Kidney glomerular epithelial cell (primary cell): ENCODE results near the gene RNGTT.
"Not testable (repeated sequence)": the region's sequence is repeated elsewhere in the genome, so short reads cannot be mapped to it uniquely, and the experiment has no call there.

ENCODE experiments used
- DNase-seq: peaks from one replicate; lab custom pipeline; 2025; lab: John Stamatoyannopoulos, UW

RNGTT gene

DNA sequence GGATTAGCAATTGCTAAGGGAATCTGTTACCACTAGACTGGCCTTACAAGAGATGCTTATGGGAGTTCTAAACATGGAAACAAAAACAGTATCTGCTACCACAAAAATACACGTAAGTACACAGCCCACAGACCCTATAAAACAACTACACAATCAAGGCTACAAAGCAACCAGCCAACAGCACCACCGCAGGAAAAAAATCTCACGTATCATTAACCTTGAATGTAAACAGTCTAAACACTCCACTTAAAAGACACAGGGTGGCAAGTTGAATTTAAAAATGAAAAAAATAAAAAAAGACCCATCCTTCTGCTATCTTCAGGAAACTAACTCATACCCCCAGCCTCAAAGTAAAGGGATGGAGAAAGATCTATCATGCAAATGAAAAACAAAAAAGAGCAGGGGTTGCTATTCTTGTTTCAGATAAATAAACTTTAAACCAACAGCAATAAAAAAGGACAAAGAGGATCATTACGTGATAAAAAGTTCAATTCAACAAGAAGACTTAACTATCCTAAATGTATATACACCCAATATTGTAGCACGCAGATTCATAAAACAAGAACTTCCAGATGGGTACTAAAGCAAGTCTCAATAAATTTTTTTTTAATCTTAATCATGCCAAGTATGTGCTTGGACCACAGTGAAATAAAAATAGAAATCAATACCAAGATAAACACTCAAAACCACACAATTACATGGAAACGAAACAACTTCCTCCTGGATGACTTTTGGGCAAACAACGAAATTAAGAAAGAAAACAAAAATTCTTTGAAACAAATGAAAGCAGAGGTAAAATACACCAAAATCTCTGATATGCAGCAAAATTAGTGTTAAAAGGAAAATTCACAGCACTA, 52.3 kb downstream of the RNGTT start:
- no peak for DNase-seq

DNA sequence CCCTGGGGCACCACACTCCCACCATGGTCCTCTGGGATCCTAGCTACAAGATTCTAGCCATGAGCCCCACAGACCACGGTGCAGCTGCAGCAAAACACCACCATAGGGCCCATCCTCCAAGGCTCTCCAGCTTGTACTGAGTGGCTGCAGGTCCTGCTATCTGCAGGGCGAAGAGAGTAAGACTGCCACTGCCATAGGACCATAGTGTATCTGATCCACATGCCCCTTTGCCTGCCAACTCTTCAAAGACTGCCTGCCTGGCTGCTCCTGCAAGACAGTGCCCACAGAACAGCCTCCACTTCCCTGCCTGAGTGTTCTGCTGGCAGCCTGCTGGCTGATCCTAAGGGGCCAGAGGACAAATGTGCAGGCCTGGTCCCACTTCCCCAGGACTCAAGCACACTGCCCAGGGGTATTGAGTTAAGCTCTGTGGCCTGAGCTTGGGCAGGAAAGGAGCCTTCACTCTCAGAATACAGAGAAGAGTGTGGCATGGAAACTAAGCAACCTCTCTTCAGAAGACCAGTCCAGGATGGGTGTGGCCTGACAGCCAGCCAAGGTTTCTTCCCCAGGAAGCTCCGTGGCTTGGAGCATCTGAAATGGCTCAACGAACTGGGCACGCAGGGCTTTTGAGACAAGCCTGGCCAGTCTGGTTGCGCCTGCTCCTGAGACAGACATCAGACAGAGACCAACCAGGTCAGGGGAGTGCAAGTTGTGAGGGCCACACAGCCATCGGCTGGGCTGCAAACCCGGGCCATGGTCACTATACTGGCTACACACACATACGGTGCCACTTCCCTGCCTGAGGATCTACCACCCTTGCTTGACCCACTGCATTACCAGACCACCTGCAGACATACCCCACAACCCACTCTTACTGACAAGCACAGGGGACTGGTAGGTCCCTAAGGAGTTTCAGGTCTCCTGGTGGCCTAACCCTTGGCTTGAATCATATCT, 54.5 kb downstream of the RNGTT start:
- no peak for DNase-seq

- not testable (repeated sequence) for DNase-seq
Observed at GRCh38 chr6:88907148-88907547, 56.3 kb downstream of the RNGTT start.

DNA sequence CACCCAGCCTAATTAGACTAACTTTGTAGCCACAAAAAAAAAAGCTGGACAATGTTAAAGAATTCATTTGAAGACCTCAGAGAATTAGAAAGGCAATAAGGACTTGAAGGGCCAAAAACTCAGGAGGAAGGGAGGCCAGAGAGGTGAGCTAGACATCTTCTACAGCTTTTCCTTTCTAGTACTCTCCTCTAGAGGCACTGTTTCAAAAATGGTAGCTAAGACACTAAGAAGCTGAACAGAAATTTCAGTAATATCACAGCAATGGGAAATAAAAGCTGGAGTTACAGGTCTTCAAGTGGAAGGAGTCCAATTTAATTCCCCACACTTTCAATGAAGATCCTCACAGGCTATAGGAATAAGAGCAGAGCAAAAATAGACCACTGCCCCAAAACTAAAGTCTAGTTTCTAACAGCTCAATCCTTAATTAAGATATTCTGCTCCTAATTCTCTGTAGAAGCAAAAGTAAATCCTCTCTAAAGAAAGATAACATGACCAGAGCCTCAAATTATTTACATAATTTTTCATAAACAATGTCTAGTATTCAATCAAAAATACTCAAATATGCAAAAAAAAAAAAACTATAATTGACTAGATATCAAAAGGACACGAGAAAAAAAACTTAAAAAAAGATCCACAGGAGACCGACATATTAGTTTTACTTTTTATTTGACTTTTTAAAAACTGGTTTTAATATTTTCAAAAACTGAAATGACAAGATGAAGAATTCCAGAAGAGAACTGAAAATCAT, 63.7 kb downstream of the RNGTT start:
- no peak for DNase-seq

GRCh38 chr6:88895911-88896310, 67.5 kb downstream of the RNGTT start:
- DNase-seq: no peak

DNA sequence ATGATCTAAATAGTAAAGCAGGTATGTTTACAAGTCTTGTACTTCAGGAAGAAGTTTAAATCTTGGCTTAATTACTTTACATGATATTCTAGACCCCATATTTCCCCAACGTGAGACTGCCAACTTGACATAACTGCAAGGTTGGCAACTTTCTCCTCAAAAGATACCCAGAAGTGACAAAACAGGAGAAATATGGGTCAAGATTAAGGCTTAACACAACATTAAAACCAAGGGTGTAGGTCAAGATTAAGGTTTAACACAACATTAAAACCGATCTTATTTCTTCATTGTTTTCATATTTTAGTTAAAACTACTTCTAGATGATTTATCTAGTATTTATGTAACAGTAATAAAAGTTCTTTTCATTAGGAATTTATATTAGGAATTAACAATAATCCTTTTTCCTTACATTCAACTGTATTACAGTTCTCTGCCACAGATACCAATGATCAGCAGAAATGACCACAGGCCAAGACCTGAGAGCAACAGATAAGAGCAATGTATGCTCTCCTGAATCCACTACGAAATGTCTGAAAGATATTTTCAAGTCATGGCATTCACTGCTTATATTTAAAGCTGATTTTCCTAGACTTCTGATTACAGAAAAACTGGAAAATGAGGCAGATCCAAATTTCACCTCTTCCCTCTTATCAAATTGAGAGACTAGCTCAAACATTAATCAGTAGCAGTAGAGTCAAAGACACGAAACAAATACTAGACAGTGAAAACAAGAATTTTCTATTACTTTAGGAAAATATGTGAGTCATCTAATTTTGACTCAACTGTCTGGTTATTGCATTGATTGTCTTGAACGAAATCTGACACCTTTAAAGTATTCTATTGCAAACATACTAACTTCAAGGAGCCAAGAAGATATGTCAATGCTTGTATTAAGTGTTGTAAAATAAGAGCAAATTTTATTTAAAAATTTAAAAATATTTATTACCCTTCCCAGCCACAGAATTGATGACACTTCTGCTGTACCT, 72.3 kb downstream of the RNGTT start:
- no peak for DNase-seq

- no peak for DNase-seq
Observed at GRCh38 chr6:88890394-88890793, 73.0 kb downstream of the RNGTT start.

- DNase-seq: no peak
Observed at GRCh38 chr6:88884361-88884760, 79.1 kb downstream of the RNGTT start.

DNA sequence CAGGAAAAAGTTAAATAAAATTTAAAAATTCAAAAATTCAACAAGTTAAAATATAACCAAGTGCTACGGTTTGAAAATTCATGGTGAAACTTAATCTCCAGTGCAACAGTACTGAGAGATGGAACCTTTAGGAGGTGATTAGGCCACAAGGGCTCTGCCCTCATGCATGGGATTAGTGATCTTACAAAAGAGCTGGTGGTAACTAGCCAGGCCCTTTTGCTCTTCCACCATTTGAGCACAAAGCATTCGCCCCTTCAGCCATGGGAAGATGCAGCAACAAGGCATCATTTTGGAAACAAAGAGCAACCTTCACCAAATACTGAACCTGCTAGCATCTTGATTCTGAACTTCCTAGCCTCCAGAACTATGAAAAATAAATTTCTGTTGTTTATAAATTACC, 80.9 kb downstream of the RNGTT start:
- no peak for DNase-seq

GRCh38 chr6:88881451-88881850, 82.0 kb downstream of the RNGTT start:
- DNase-seq: no peak

- no peak for DNase-seq
Observed at GRCh38 chr6:88880021-88880420, 83.4 kb downstream of the RNGTT start.

DNA sequence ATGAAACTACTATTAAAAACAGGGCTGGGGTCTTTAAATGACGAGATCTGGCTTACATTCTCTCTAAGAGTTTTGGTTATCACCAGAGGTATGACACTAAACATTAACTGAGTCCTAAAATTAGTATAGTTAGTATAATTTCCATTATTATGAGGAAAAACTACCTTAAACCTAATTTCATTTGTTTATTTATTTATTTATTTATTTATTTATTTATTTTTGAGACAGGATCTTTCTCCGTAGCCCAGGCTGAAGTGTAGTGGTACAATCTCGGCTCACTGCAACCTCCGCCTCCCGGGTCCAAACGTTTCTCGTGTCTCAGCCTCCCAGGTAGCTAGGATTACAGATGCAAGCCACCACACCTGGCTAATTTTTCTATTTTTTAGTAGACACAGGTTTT, 85.5 kb downstream of the RNGTT start:
- no peak for DNase-seq

DNA sequence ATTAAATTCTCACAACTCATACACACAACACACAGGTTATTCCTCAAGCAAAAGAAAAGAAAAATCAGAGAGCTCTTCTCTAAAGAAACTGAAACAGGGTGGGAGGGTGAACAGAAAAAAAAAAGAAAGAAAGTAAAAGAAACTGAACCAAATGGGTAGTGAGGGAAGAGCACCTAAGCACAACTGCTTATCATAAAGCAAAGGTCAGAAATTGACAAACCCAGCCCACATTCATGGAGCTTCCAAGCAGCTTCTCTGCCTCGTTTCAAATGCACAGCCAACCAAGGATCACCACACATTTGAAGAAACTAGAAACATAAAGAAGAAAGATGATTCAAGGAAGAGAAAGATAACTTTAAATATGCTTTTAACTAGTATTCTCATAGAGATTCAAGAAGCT, 90.5 kb downstream of the RNGTT start:
- DNase-seq: no peak

GRCh38 chr6:88871498-88871897, 91.9 kb downstream of the RNGTT start:
- no peak for DNase-seq

DNA sequence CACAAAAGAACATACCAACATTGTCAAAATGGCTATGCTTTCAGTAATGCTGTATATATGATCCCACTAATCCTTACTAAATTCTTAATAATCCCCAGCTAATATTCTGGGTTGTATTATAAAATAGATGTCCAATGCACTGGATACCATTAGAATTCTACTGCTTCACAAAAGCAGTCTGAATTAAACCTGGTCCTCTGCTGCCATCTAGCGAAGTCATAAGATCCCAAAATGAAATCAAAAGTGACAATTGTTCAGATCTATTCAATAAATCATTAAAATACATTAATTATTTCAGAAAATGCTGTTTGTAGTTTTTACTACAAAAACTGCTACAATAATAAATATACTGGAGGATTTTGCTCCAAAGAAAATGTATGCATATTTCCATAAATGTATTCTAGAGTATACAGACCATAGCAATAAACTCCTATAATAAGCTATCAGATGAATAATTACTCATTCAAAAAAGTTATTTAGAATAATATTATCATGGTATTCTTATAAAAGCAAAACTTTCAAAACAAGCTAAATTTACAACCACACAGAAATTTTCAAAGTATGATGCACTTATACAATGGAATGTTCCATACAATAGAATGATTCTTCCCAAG, 92.6 kb downstream of the RNGTT start:
- DNase-seq: peak; percentile 65

GRCh38 chr6:88869263-88870020, 94.0 kb downstream of the RNGTT start:
- DNase-seq: no peak

DNA sequence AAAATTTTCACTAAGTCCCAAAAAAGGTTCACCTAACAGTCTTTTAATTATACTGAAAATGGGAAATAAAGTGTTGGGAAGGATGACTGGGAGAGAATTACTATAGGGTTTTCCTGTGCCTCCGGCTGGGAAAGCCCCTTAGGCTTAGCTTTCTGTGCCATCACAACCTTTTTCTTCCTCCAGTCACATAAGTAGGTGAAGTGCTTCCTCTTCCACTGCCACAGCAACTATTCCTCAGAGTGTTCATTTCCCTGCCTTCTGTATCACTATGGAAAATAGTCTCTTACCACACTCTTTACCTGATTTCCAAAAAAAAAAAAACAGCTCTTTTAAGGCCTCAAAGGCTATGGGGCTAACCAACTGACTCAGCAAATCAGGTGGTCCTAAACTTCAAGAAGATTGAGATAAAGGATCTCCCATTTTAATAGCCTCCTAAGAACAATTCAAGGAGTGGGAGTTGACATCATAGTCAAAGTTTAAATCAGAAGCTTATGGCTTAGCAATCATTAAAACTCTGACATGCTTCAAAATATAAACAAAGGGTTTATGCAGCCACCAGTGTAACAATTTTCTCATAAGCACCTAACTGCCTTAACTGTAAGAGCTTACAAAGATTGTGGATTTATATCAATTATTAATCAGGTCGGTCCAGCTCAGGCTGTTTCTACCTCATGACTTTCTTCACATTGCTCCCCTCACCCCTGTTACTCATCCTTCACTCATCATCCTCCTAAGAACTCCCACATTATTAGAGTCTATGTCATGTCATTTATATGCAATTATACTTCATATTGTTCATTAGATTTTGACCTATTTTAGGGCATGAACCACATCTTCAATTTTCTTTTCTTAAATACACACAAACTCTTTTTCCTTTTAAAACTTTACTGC, 95.3 kb downstream of the RNGTT start:
- DNase-seq: peak; percentile 99

DNA sequence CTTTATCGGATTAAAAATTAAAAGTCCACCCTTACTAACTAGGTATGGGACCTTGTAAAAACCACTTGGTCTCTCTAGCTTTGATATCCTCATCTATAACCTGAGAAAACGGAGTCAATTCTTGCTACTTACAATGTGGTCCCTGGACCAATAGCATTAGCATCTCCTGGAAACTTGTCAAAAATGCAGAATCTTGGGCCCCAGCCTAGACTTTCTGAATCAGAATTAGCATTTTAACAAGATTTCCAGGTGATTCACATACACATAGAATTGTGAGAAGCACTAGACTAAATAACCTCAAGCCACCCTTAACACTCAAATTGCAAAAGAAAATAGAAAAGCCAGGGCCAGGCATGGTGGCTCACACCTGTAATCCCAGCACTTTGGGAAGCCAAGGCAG, 96.6 kb downstream of the RNGTT start:
- DNase-seq: no peak

DNA sequence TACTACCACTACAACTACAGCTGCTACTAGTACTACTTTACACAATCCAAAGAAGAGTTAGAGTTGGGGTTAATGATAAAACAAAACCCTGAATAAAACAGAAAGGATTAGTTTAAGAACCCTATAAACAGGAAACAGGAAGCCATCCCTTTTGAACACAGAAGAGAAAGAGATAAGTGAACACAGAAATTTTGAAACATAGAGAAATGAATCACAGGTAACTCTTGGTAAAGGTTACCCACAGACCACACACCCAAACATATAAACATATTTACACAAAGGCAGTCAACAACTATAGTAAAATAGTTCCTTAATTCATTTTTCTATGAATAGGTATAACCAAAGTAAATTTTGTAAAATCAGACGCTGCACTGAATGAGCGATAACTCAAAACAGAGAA, 98.1 kb downstream of the RNGTT start:
- DNase-seq: no peak
